NCI-H2171 (cell line): ENCODE results near the gene CACNA1H.

Experiments used
- DNase-seq: peaks from one replicate; lab custom pipeline; 2025; lab: John Stamatoyannopoulos, UW

The CACNA1H gene

GRCh38 chr16:1143761-1144450 is 9.0 kb upstream of the CACNA1H start:
- DNase-seq, result no peak

- DNase-seq, result no peak
Measured at GRCh38 chr16:1144476-1145382, 8.2 kb upstream of the CACNA1H start.

- DNase-seq, result no peak
Measured at GRCh38 chr16:1145383-1146100, 7.4 kb upstream of the CACNA1H start.

- DNase-seq, result no peak
Measured at GRCh38 chr16:1146409-1146808, 6.5 kb upstream of the CACNA1H start.

GRCh38 chr16:1147027-1147426 is 5.9 kb upstream of the CACNA1H start:
- DNase-seq, result no peak

GRCh38 chr16:1149101-1149636 is 3.7 kb upstream of the CACNA1H start:
- no peak for DNase-seq

- DNase-seq, result no peak
Measured at GRCh38 chr16:1150511-1150982, 2.4 kb upstream of the CACNA1H start.

GRCh38 chr16:1151424-1152122 is 1.3 kb upstream of the CACNA1H start:
- no peak for DNase-seq

- DNase-seq, result no peak
Measured at GRCh38 chr16:1152123-1152638, 725 bp upstream of the CACNA1H start.

GRCh38 chr16:1153480-1154160 is 714 bp downstream of the CACNA1H start:
- no peak for DNase-seq

- DNase-seq, result no peak
Measured at GRCh38 chr16:1154291-1154886, 1.5 kb downstream of the CACNA1H start.

GRCh38 chr16:1154887-1155331 is 2.0 kb downstream of the CACNA1H start:
- DNase-seq, result no peak

GRCh38 chr16:1155353-1156054 is 2.6 kb downstream of the CACNA1H start:
- no peak for DNase-seq

- no peak for DNase-seq
Measured at GRCh38 chr16:1156055-1156982, 3.4 kb downstream of the CACNA1H start.

- DNase-seq, result no peak
Measured at GRCh38 chr16:1156983-1157638, 4.2 kb downstream of the CACNA1H start.

- no peak for DNase-seq
Measured at GRCh38 chr16:1157639-1158455, 4.9 kb downstream of the CACNA1H start.
